H1 (cell line): ENCODE data around the gene SLC8A1. TPM values are rescaled to one million over a fixed set of nuclear protein-coding genes. Genes with fewer than 3 reads are reported as not detected.

Source experiments
- CTCF ChIA-PET: fragments of 300-600 bp; sonication (Branson Sonifier 250); formaldehyde crosslinking; loops from one replicate; lab custom pipeline; 2021; ENCODE audit not compliant: partially characterized antibody; lab: Charles Lee
- POLR2A ChIA-PET: fragments of 300-600 bp; sonication (Branson Sonifier 250); formaldehyde crosslinking; loops from one replicate; lab custom pipeline; 2021; ENCODE audit warnings: inconsistent platforms; ENCODE audit not compliant: partially characterized antibody; lab: Charles Lee
- DNase-seq, 2 experiments: peaks; one replicate each; pipeline versions ENCODE4 v3.0.0 to v3.0.0-alpha.2; 2010 to 2022; ENCODE audit warnings: low spot score in 2 of 2, low read depth in 1 of 2, mixed read lengths in 1 of 2
- FAIRE-seq: peaks from 2 replicates; lab custom pipeline; 2011; peaks lifted over from hg19 to GRCh38; lab: Jason Lieb, UNC
- H2AFZ ChIP-seq: 2 replicates; pipeline ENCODE4 v1.8.1; 2012; ENCODE audit warnings: low read length, inconsistent platforms
- H2AK5ac ChIP-seq: 2 replicates; pipeline ENCODE4 v1.6.1; 2013; ENCODE audit warnings: low read depth, low read length
- H2BK120ac ChIP-seq: replicated peaks from 2 replicates; pipeline ENCODE3; 2013; ENCODE audit warnings: low read depth, low read length, inconsistent platforms
- H2BK12ac ChIP-seq: 2 replicates; pipeline ENCODE4 v1.6.1; 2013; ENCODE audit warnings: low read depth, low read length
- H2BK15ac ChIP-seq: 2 replicates; pipeline ENCODE4 v1.6.1; 2013; ENCODE audit warnings: low read length
- H2BK20ac ChIP-seq: 2 replicates; pipeline ENCODE4 v1.6.1; 2013; ENCODE audit warnings: low read length
- H2BK5ac ChIP-seq: 2 replicates; pipeline ENCODE4 v1.6.1; 2013; ENCODE audit warnings: low read depth, low read length
- H3K14ac ChIP-seq: 2 replicates; pipeline ENCODE4 v1.6.1; 2013; ENCODE audit warnings: inconsistent platforms; ENCODE audit not compliant: insufficient read length
- H3K18ac ChIP-seq: 2 replicates; pipeline ENCODE4 v1.6.1; 2013; ENCODE audit warnings: low read length; ENCODE audit errors: extremely low read depth
- H3K23ac ChIP-seq: 2 replicates; pipeline ENCODE4 v1.6.1; 2013; ENCODE audit warnings: inconsistent platforms; ENCODE audit not compliant: insufficient read length
- H3K23me2 ChIP-seq: 2 replicates; pipeline ENCODE4 v1.6.1; 2013; ENCODE audit warnings: low read depth, low read length
- H3K27ac ChIP-seq: 2 replicates; pipeline ENCODE4 v1.6.1; 2011; ENCODE audit warnings: low read depth, low read length, inconsistent platforms
- H3K27me3 ChIP-seq, 4 experiments: replicated peaks in 1 of 4; 1 replicate in 1 of 4; 2 replicates in 3 of 4; pipeline versions ENCODE4 v1.6.1 to v1.8.1; 2011 to 2013; ENCODE audit warnings: low read length in 3 of 4, mild to moderate bottlenecking in 3 of 4, inconsistent platforms in 2 of 4, mixed read lengths in 2 of 4, moderate library complexity in 1 of 4; ENCODE audit not compliant: control insufficient read depth in 3 of 4, insufficient read depth in 3 of 4; ENCODE audit errors: extremely low read depth in 1 of 4
- H3K36me3 ChIP-seq, 4 experiments: 2 replicates each; pipeline versions ENCODE4 v1.6.1 to v1.8.1; 2011 to 2013; ENCODE audit warnings: mild to moderate bottlenecking in 4 of 4, low read length in 3 of 4, moderate library complexity in 2 of 4, control low read depth in 1 of 4, inconsistent platforms in 1 of 4; ENCODE audit not compliant: insufficient read depth in 4 of 4, control insufficient read depth in 2 of 4
- H3K4ac ChIP-seq: replicated peaks from 2 replicates; pipeline ENCODE3; 2013; ENCODE audit warnings: low read length, low read depth, mixed read lengths, inconsistent platforms; ENCODE audit not compliant: insufficient read length
- H3K4me1 ChIP-seq, 4 experiments: replicated peaks in 1 of 4; 1 replicate in 1 of 4; 2 replicates in 3 of 4; pipeline versions ENCODE4 v1.6.1 to v1.8.1; 2011 to 2013; ENCODE audit warnings: low read length in 3 of 4, inconsistent platforms in 2 of 4, mixed read lengths in 1 of 4; ENCODE audit not compliant: insufficient read depth in 4 of 4, control insufficient read depth in 3 of 4
- H3K4me2 ChIP-seq, 2 experiments: 2 replicates each; pipeline versions ENCODE4 v1.6.1 to v1.8.1; 2011 to 2013; ENCODE audit warnings: low read depth in 2 of 2, low read length in 2 of 2, control low read depth in 1 of 2, inconsistent platforms in 1 of 2, mild to moderate bottlenecking in 1 of 2; ENCODE audit not compliant: insufficient read depth in 1 of 2
- H3K4me3 ChIP-seq, 4 experiments: fragments of 200-600, 300-600 bp in 1 of 4; sonication (generic), shearing (Covaris generic), sonication (Bioruptor Twin) in 1 of 4; 2 replicates each; pipeline versions ENCODE4 v1.5.1 to v1.8.1; 2011 to 2016; ENCODE audit warnings: low read length in 4 of 4, low read depth in 3 of 4, control low read depth in 2 of 4, inconsistent platforms in 2 of 4, mild to moderate bottlenecking in 2 of 4, mixed read lengths in 1 of 4, moderate library complexity in 1 of 4; ENCODE audit not compliant: insufficient read depth in 2 of 4; ENCODE audit errors: extremely low read depth in 1 of 4
- H3K56ac ChIP-seq: replicated peaks from 2 replicates; pipeline ENCODE3; 2013; ENCODE audit warnings: low read depth, mild to moderate bottlenecking, mixed read lengths, low read length, inconsistent platforms; ENCODE audit not compliant: insufficient read length
- H3K79me1 ChIP-seq: 2 replicates; pipeline ENCODE4 v1.6.1; 2013; ENCODE audit warnings: low read depth, low read length, control low read depth
- H3K79me2 ChIP-seq, 2 experiments: 2 replicates each; pipeline versions ENCODE4 v1.6.1 to v1.8.1; 2012 to 2013; ENCODE audit warnings: low read length in 2 of 2, mild to moderate bottlenecking in 2 of 2, inconsistent platforms in 1 of 2; ENCODE audit not compliant: insufficient read depth in 2 of 2, control insufficient read depth in 1 of 2
- H3K9ac ChIP-seq, 4 experiments: replicated peaks in 1 of 4; 1 replicate in 1 of 4; 2 replicates in 3 of 4; pipeline versions ENCODE4 v1.6.1 to v1.8.1; 2011 to 2013; ENCODE audit warnings: low read depth in 3 of 4, low read length in 3 of 4, control low read depth in 2 of 4, mild to moderate bottlenecking in 2 of 4, moderate library complexity in 2 of 4, inconsistent platforms in 1 of 4; ENCODE audit errors: extremely low read depth in 1 of 4
- H3K9me3 ChIP-seq, 2 experiments: 2 replicates each; pipeline versions ENCODE4 v1.6.1 to v1.8.1; 2012 to 2013; ENCODE audit warnings: mild to moderate bottlenecking in 2 of 2, moderate library complexity in 2 of 2, control low read depth in 1 of 2, inconsistent platforms in 1 of 2, low read depth in 1 of 2, low read length in 1 of 2, mixed read lengths in 1 of 2; ENCODE audit not compliant: insufficient read depth in 2 of 2
- H4K20me1 ChIP-seq, 2 experiments: replicated peaks in 1 of 2; 2 replicates each; pipeline versions ENCODE3 to v1.8.1; 2011 to 2013; ENCODE audit warnings: inconsistent platforms in 2 of 2, low read length in 2 of 2, mild to moderate bottlenecking in 1 of 2; ENCODE audit not compliant: insufficient read depth in 2 of 2, control insufficient read depth in 1 of 2
- H4K5ac ChIP-seq: 2 replicates; pipeline ENCODE4 v1.6.1; 2013; ENCODE audit warnings: low read length, low read depth, mixed read lengths, inconsistent platforms; ENCODE audit not compliant: insufficient read length
- H4K8ac ChIP-seq: 2 replicates; pipeline ENCODE4 v1.8.0; 2013; ENCODE audit warnings: mild to moderate bottlenecking, moderate library complexity, low read length, inconsistent platforms; ENCODE audit not compliant: insufficient read depth; ENCODE audit errors: extremely low read depth
- H4K91ac ChIP-seq: replicated peaks from 2 replicates; pipeline ENCODE3; 2013; ENCODE audit warnings: low read length, mixed read lengths, inconsistent platforms; ENCODE audit not compliant: insufficient read length
- ASH2L ChIP-seq: fragments of 200-600, 300-600 bp; sonication (generic); IDR thresholded peaks from one replicate; pipeline ENCODE4 v1.7.1; 2017; ENCODE audit warnings: low read length
- BRCA1 ChIP-seq: IDR thresholded peaks from 2 replicates; pipeline ENCODE4 v1.6.1; 2012; ENCODE audit warnings: low read depth, low read length, improper control_type of control experiment
- CBX8 ChIP-seq: fragments of 300-800, 300-1000 bp; sonication (generic); IDR thresholded peaks from 2 replicates; pipeline ENCODE4 v1.7.1; 2016; ENCODE audit warnings: low read depth, low read length, borderline replicate concordance
- CEBPB ChIP-seq: IDR thresholded peaks from 2 replicates; pipeline ENCODE4 v1.6.1; 2012; ENCODE audit warnings: low read depth, low read length
- CTBP2 ChIP-seq: IDR thresholded peaks from 2 replicates; pipeline ENCODE4 v1.7.0; 2011; ENCODE audit warnings: borderline replicate concordance, mild to moderate bottlenecking, moderate library complexity, mixed read lengths, low read length; ENCODE audit not compliant: insufficient read depth, insufficient read length
- EP300 ChIP-seq, 2 experiments: IDR thresholded peaks; 1 replicate in 1 of 2; 2 replicates in 1 of 2; pipeline ENCODE4 v1.6.1; 2011 to 2012; ENCODE audit warnings: low read depth in 2 of 2, low read length in 2 of 2, mild to moderate bottlenecking in 2 of 2, borderline replicate concordance in 1 of 2, inconsistent platforms in 1 of 2, moderate library complexity in 1 of 2
- PHF8 ChIP-seq: fragments of 200-600 bp; sonication (generic); conservative IDR thresholded peaks from 2 replicates; pipeline ENCODE4 v1.7.1; 2012; ENCODE audit warnings: low read depth, mild to moderate bottlenecking, inconsistent platforms, low read length, moderate library complexity
- SP2 ChIP-seq: IDR thresholded peaks from 2 replicates; pipeline ENCODE4 v1.6.1; 2012; ENCODE audit warnings: mild to moderate bottlenecking, low read length, inconsistent platforms
- TBP ChIP-seq: IDR thresholded peaks from 2 replicates; pipeline ENCODE4 v1.6.1; 2011; ENCODE audit warnings: low read depth, low read length, improper control_type of control experiment
- WGBS, 2 experiments: shearing (Covaris generic) in 1 of 2; methylation state at CpG; one replicate each; pipeline versions ENCODE4 v1.1.6 to v1.1.7; 2013 to 2015; ENCODE audit warnings: low lambda C conversion rate in 2 of 2, mixed read lengths in 2 of 2, inconsistent platforms in 1 of 2, low coverage in 1 of 2, missing lambda C conversion rate in 1 of 2; ENCODE audit not compliant: insufficient replicate concordance in 2 of 2, insufficient coverage in 1 of 2, insufficient read length in 1 of 2; ENCODE audit errors: extremely low coverage in 1 of 2, missing lambda C conversion rate in 1 of 2; 5-methylcytosine and 5-hydroxymethylcytosine counted together
- polyA plus RNA-seq, 7 experiments: library from polyadenylated mRNA; depleted of rRNA in 3 of 7; stranded (reverse) in 5 of 7; unstranded in 2 of 7; fragments of >200 nt in 5 of 7; fragments of 200-250 nt in 2 of 7; gene quantifications; 1 replicate in 5 of 7; 2 replicates in 1 of 7; 4 replicates in 1 of 7; pipeline versions ENCODE4 v1.2.1 to v1.2.3, GENCODE V29; 2011 to 2013; ENCODE audit warnings: missing spikeins in 2 of 7, mixed read lengths in 2 of 7
- total RNA-seq: library from RNA; stranded (reverse); fragmentation: NEBNext Ultra II Directional; extraction: Animal tissue kit (Norgen Biotek cat#: 25700); gene quantifications from 2 replicates; pipeline ENCODE4 v1.2.1, GENCODE V29; 2021

The SLC8A1 gene
- total and polyA plus RNA-seq, 2 of the 8 experiments (the other 6 are each of a cell fraction or from before 2014, with no cell fraction given), result 0.68 to 3.6 TPM

GRCh38 chr2:40372283-40372985 is 79.5 kb downstream of the SLC8A1 start:
- no peak overlapping the region for H2BK20ac ChIP-seq
- no peaks in the 10 kb centered on the region for H3K79me1 ChIP-seq
- no peaks in the 10 kb centered on the region for H3K23me2 ChIP-seq
- no peak overlapping the region for H2BK5ac ChIP-seq
- H4K5ac ChIP-seq, result no peak overlapping the region
- H2BK15ac ChIP-seq, result no peak overlapping the region
- H3K18ac ChIP-seq, result no peak overlapping the region
- no peak overlapping the region for H3K23ac ChIP-seq
- no peaks in the 10 kb centered on the region for H3K9me3 ChIP-seq
- H3K56ac ChIP-seq, result no peak overlapping the region
- no peak overlapping the region for H2AFZ ChIP-seq
- no peak overlapping the region for H2BK120ac ChIP-seq
- no peaks in the 10 kb centered on the region for H3K36me3 ChIP-seq
- H3K27ac ChIP-seq, result no peak overlapping the region
- no peak overlapping the region for H3K4ac ChIP-seq
- H3K4me1 ChIP-seq, result peaks cover 0 to 7% (median 0%) of the 10 kb centered on the region in 4 experiments; a peak in 1 of 7 replicates
- no peaks in the 10 kb centered on the region for H4K20me1 ChIP-seq
- H3K14ac ChIP-seq, result no peak overlapping the region
- H3K9ac ChIP-seq, result no peak overlapping the region; a peak in 1 of 7 replicates
- DNase-seq (no peak), FAIRE-seq (no peak)
- H3K4me2 ChIP-seq, result no peak overlapping the region
- H3K79me2 ChIP-seq, result no peaks in the 10 kb centered on the region
- no peak overlapping the region for H4K91ac ChIP-seq
- 89% methylated on average over 5 of the region's 5 CpGs; no CpG with 5 or more reads in 1 of the 2 experiments for WGBS, 2 experiments
- H4K8ac ChIP-seq, result no peak overlapping the region
- CTCF ChIA-PET, result no interaction called here
- H2BK12ac ChIP-seq, result no peak overlapping the region
- no peak overlapping the region for H3K4me3 ChIP-seq
- no peak overlapping the region for H2AK5ac ChIP-seq
- TF ChIP-seq TBP (no peak), CBX8 (no peak), BRCA1 (no peak), SP2 (no peak), EP300 (IDR thresholded peaks at IDR 0.05; ENCODE audit: borderline replicate concordance in 1 of 2, low read depth in 2 of 2, low read length in 2 of 2) (no peak), CEBPB (no peak), PHF8 (no peak), CTBP2 (no peak), ASH2L (no peak)
- POLR2A ChIA-PET, result no interaction called here
- H3K27me3 ChIP-seq, result no peaks in the 10 kb centered on the region
